GM12892 (cell line): ENCODE results near the gene DGKQ.

Source experiments
- POLR2A ChIP-seq: IDR thresholded peaks from 2 replicates; pipeline ENCODE4 v1.6.1; 2011; ENCODE audit warnings: low read depth, low read length, control low read depth
- POLR2AphosphoS5 ChIP-seq: IDR thresholded peaks from 2 replicates; pipeline ENCODE4 v1.6.1; 2011; ENCODE audit warnings: low read depth, low read length, control low read depth
- TAF1 ChIP-seq: IDR thresholded peaks from 2 replicates; pipeline ENCODE4 v1.6.1; 2011; ENCODE audit warnings: low read depth, mild to moderate bottlenecking, control low read depth, low read length, borderline replicate concordance

GRCh38 chr4:1012034-1012739 lies 38.8 kb upstream of the DGKQ start:
- TF ChIP-seq TAF1: no peak
- no peak for TF ChIP-seq POLR2A
- TF ChIP-seq POLR2AphosphoS5: no peak
